Medulla oblongata (tissue), 1 donor: ENCODE measurements around the gene TDRKH.

Source experiments
- DNase-seq: peaks from one replicate; pipeline ENCODE4 v3.0.0-alpha.2; 2015; ENCODE audit errors: extremely low spot score

Gene TDRKH

GRCh38 chr1:151823175-151823574 is 32.9 kb upstream of the TDRKH start:
- DNase-seq = no peak

- DNase-seq = no peak
Observed at GRCh38 chr1:151822404-151822803, 32.1 kb upstream of the TDRKH start.

GRCh38 chr1:151820940-151821339 is 30.6 kb upstream of the TDRKH start:
- no peak for DNase-seq

- no peak for DNase-seq
Observed at GRCh38 chr1:151819976-151820623, 29.8 kb upstream of the TDRKH start.

- DNase-seq = no peak
Observed at GRCh38 chr1:151819227-151819835, 29.0 kb upstream of the TDRKH start.

- DNase-seq = no peak
Observed at GRCh38 chr1:151817353-151817730, 27.0 kb upstream of the TDRKH start.

GRCh38 chr1:151816548-151817352 is 26.4 kb upstream of the TDRKH start:
- no peak for DNase-seq

- DNase-seq = no peak
Observed at GRCh38 chr1:151815716-151816327, 25.5 kb upstream of the TDRKH start.

- no peak for DNase-seq
Observed at GRCh38 chr1:151814971-151815545, 24.8 kb upstream of the TDRKH start.

- no peak for DNase-seq
Observed at GRCh38 chr1:151814426-151814825, 24.1 kb upstream of the TDRKH start.

- no peak for DNase-seq
Observed at GRCh38 chr1:151813271-151813977, 23.1 kb upstream of the TDRKH start.

GRCh38 chr1:151811181-151811580 is 20.9 kb upstream of the TDRKH start:
- DNase-seq = no peak

- DNase-seq = no peak
Observed at GRCh38 chr1:151809985-151810556, 19.8 kb upstream of the TDRKH start.

- DNase-seq = peak; percentile 49
Observed at GRCh38 chr1:151809290-151809984, 19.1 kb upstream of the TDRKH start.

- DNase-seq = no peak
Observed at GRCh38 chr1:151807766-151808165, 17.5 kb upstream of the TDRKH start.

- DNase-seq = no peak
Observed at GRCh38 chr1:151807131-151807530, 16.8 kb upstream of the TDRKH start.

- DNase-seq = no peak
Observed at GRCh38 chr1:151806170-151806569, 15.9 kb upstream of the TDRKH start.

- no peak for DNase-seq
Observed at GRCh38 chr1:151805066-151805820, 14.9 kb upstream of the TDRKH start, which contains the start of gene LINGO4. Gene LINGO4, minus strand, starts transcription at chr1:151805419. Its CDS starts 2,715 bp downstream, at chr1:151802704.

- DNase-seq = no peak
Observed at GRCh38 chr1:151803915-151804314, 13.6 kb upstream of the TDRKH start.

- no peak for DNase-seq
Observed at GRCh38 chr1:151803164-151803563, 12.9 kb upstream of the TDRKH start.
